IPS-18c (cell line): ENCODE data around the gene CDH3.

Experiments
- H3K4me3 ChIP-seq: 2 replicates; pipeline ENCODE4 v1.7.0; 2013; ENCODE audit warnings: low read depth, mild to moderate bottlenecking, low read length, moderate library complexity; ENCODE audit not compliant: insufficient read depth
- H3K9me3 ChIP-seq: one replicate; pipeline ENCODE4 v1.6.1; 2013; ENCODE audit warnings: mild to moderate bottlenecking, low read length, moderate library complexity; ENCODE audit not compliant: control insufficient read depth, insufficient read depth

The CDH3 gene

DNA sequence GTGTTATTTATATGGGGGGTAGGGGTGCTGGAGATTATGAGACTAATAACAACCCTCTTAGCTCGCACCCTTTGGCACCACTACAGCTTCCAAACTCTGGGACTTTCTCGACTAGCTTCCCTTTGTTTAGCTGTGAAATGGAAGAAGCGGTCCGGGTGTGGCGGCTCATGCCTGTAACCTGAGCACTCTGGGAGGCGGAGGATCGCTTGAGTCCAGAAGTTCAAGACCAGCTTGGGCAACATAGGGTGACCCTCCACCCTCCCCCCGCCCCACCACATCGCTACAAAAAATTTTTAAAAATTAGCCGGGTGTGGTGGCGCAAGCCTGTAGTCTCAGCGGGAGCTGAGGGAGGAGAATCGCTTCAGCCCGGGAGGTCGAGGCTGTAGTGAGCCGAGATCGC is 814 bp upstream of the CDH3 start:
- Histone ChIP-seq H3K9me3 (no peaks in the 10 kb centered on the region), H3K4me3 (peak overlapping the region; percentile 91)

GRCh38 chr16:68645494-68646388 is 631 bp downstream of the CDH3 start:
- Histone ChIP-seq H3K4me3 (peak overlapping the region; percentile 91), H3K9me3 (no peaks in the 10 kb centered on the region)

DNA sequence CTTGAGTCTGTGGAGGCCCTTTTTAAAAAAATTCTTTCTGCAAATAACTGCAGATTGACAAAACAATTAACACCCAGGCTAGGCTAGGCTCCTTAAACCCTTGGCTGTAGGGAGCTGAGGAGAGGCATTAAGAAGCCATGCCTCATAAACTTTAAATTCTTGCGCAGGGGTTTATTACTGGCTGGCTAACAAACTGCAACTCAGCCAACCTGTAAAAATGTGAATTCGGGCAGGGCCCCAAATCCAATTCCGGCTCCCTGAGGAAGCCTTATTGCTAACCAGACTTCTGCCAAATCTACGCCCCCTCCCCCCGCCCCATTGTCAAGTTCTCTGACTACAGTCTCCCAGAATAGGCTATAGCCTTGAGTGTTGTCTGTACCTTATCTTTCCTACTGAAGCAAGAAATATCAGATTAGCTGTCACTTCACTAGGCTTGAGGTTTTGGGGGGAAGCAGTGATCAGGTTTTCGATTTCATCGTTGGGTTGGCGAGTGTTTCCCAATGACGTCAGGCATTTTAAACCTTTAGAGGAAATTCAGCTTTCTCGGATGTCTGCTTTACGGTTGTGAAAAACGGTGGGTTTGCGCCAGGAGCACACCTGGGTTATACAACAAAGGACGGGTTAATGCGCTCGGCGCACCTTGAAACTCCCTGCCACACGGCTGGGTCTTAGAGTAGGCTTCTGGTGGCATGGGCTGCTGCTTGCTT is 2.0 kb downstream of the CDH3 start:
- Histone ChIP-seq H3K4me3 (peak overlapping the region; percentile 91; the same call in 1 of the 2 replicates), H3K9me3 (no peaks in the 10 kb centered on the region)

DNA sequence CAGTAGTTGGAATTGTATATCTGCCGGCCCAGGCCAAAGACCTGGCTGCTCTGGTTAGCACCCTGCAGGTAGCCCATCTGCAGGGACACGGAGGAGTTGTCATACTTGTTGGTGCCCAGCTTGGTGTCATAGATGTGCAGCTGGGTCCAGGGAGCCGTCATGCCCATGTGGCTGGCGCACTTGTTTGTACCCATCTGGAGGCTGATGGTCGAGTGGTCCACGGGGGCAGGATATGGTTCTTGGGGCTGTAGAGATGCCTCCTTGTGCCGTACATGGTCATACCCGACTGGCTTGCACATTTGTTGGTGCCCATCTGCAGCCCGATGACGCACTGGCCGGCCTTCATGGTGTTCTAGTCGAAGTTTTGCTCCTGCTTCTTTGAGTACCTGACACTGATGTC is 6.0 kb downstream of the CDH3 start:
- no peaks in the 10 kb centered on the region for H3K9me3 ChIP-seq
- no peak overlapping the region for H3K4me3 ChIP-seq

DNA sequence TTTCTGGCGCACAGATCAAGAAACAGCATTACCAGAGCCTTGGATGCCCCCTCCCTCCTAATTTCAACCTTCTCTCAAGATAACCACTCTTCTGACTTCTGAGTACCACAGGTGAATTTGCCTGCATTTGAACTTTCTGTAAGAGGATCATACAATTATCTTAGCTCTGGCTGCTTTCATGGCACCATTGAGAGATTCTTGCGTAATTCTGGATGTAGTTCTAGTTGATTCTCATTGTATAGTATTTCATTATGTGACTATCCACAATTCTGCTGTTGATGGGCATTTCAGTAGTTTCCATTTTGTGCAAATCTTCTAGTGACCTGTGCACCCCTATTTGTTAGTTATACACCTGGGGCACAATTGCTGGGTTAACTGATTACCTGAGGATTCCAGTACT is 7.5 kb downstream of the CDH3 start:
- H3K9me3 ChIP-seq, result no peaks in the 10 kb centered on the region
- H3K4me3 ChIP-seq, result no peak overlapping the region

GRCh38 chr16:68655806-68656205 is 10.7 kb downstream of the CDH3 start:
- H3K9me3 ChIP-seq, result no peaks in the 10 kb centered on the region
- H3K4me3 ChIP-seq, result no peak overlapping the region

DNA sequence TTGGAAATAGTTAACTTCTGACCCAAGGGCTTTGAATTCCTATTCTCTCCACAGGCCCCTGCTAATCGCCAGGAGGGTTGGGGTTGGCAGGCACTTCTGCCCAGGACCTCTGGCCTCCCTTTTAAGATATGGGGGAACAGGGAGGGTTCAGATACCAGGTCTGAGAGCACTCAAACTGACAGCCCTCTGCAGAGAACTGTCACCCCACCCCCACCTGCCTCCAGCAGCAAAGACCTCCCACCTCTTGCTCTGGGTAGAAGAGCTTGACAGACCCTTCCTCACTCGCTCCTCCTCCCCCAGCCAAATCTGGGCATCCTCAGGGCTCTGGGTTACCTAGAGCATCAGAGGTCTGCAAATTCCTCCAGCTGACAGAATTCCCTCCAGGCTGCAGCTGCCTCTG is 11.6 kb downstream of the CDH3 start:
- Histone ChIP-seq H3K4me3 (no peak overlapping the region), H3K9me3 (no peaks in the 10 kb centered on the region)

DNA sequence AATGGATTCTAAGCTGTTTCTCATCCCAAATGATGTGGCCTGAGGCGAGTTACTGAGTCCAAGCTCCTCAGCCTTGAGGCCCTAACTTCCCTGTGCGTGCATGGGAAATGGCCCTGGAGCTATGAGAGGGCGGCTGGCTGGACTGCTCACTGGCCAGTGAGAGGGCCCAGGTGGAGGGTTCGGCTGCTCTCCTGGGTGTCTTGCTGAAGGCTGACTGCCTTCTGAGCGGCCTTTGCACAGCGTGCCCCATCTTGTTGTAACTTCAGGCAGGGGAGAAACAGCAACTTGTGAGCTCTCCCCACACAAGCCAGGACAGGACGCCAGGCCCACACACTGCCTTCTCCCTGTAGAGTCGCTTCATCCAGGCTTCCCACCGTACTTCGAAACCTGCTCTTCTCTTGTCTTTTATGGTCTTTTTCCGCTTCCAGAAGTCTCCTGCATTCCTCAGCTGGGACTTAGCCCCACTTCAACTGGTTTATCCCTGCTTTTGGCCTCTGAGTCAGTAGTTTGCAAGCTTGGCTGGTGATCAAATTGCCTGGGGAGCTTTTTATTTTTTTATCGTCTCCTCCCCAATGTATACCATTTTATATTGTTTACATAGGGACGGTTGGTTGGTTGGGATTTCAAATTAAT is 13.3 kb downstream of the CDH3 start:
- Histone ChIP-seq H3K9me3 (no peaks in the 10 kb centered on the region), H3K4me3 (no peak overlapping the region)

DNA sequence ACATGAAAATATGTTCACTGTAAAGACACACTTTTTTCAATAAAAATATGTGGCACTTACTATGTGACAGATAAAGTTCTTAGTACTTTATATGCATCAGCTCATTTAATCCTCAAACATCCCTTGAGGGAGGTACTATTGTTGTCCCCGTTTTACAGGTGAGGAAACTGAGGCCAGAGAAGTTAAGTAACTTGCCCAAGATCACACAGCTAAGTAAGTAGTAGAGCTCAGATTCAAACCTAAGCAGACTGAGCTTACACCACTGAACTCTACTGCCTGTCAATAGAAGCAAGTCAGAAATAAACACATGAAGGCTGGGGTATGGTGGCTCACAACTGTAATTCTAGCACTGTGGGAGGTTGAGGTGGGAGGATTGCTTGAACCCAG is 13.9 kb downstream of the CDH3 start:
- Histone ChIP-seq H3K9me3 (no peaks in the 10 kb centered on the region), H3K4me3 (no peak overlapping the region)

DNA sequence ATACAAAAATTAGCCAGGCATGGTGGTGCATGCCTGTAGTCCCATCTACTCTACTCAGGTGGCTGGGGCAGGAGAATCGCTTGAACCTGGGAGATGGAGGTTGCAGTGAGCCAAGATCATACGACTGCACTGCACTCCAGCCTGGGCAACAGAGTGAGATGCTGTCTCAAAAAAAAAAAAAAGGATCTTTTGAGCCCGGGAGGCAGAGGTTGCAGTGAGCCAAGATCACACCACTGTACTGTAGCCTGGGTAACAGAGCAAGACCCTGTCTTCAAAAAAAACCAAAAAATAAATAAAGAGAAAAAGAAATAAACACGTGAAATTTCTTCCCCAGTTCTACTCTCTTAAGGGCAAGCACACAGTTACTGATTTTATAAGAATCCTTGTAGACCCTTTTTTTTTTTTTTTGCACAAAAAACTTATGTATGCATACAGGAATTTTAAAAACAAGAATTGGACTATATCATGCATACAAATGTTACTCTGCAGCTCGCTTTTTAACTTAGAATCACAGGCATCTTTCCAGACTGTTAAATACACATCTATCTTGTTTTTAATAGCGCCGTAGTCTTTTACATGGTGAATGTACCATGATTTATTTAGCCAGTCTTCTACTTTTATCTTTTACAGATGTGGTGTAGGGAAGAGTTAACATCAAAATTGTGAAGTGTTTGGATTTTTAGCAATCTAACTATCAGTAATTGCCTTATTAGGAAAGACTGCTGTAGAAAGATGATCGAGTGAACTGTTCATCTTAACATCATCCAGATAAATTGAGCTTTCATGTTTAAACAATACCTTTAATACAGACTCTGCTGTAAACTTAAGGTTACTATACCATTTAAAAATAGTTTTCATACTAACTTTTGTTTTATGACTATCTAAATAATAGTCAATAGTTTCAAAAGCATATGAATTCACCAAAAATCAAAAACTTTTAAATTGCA is 14.6 kb downstream of the CDH3 start:
- H3K4me3 ChIP-seq, result no peak overlapping the region

DNA sequence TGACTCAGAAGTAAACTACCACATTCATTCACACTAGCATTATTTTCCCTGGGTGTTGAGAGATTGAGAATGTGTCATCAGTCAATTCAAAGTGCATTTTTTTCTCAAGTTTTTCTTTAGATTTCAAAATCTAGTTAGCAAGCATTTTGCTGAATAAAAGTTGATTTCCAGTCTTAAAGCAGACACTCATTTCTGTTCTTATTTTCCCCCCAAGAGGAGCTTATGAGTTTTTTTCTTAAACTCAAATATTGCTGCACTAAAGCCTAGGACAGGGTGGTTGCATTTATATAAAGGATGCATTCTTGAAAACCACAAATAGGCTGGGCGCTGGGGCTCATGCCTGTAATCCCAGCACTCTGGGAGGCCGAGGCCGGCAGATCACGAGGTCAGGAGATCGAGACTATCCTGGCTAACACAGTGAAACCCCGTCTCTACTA is 15.3 kb downstream of the CDH3 start:
- no peaks in the 10 kb centered on the region for H3K9me3 ChIP-seq
- no peak overlapping the region for H3K4me3 ChIP-seq

More for the DNA sequence above, 14.6 kb downstream of the CDH3 start:
- no peaks in the 10 kb centered on the region for H3K9me3 ChIP-seq

- Histone ChIP-seq H3K9me3 (no peaks in the 10 kb centered on the region), H3K4me3 (no peak overlapping the region)
Measured at GRCh38 chr16:68662035-68662434, 16.9 kb downstream of the CDH3 start.

GRCh38 chr16:68664297-68664696 is 19.2 kb downstream of the CDH3 start:
- H3K4me3 ChIP-seq, result no peak overlapping the region

GRCh38 chr16:68665501-68665900 is 20.4 kb downstream of the CDH3 start:
- no peak overlapping the region for H3K4me3 ChIP-seq
- H3K9me3 ChIP-seq, result peaks cover 2% of the 10 kb centered on the region

More at GRCh38 chr16:68664297-68664696, 19.2 kb downstream of the CDH3 start:
- H3K9me3 ChIP-seq, result no peaks in the 10 kb centered on the region

- no peak overlapping the region for H3K4me3 ChIP-seq
- peaks cover 2% of the 10 kb centered on the region for H3K9me3 ChIP-seq
Measured at GRCh38 chr16:68668266-68668665, 23.2 kb downstream of the CDH3 start.

DNA sequence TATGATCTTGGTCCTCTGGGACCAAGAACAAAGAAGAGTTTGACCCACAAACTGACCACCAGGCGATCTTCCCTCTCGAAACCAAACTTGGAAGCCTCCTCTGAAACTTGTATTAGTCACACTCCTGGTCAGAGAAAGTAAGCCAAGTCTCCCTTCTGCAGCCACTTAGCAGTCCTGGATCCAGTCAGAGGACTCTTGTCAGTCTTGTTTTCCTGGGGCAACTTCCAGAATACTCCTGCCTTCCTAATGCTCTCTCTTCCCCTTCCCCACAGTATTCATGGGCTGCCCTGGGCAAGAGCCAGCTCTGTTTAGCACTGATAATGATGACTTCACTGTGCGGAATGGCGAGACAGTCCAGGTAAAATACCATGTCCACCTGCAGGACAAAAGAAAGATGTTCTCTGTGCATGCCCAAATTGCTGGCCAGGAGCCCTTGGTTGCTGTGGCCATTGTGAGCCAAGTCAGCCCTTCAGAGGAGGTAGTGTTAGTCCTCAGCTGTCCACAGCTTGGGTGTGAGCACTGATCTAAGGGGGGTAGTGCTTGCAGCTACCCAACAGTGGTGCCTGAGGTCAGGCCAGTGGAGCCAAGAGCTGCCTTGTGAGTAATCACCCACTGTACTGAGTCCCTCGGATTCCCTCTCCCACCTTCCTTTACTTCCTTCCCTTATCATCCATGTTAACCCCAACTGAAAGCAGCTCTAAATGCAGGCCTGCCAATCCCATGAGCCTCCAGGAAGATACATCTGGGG is 31.2 kb downstream of the CDH3 start:
- Histone ChIP-seq H3K4me3 (no peak overlapping the region), H3K9me3 (no peaks in the 10 kb centered on the region)
